Right lobe of liver (tissue), 4 donors: ENCODE results near the gene CALML5.

ENCODE experiments used
- CTCF ChIP-seq, 4 donors: fragments of 200-600 bp in 3 of 4; fragments of 450-650 bp in 1 of 4; IDR thresholded peaks; one replicate each; pipeline versions ENCODE4 v1.5.1 to v1.8.0; 2016 to 2022; ENCODE audit warnings: antibody characterized with exemption in 4 of 4, mild to moderate bottlenecking in 2 of 4
- POLR2A ChIP-seq: fragments of 450-650 bp; IDR thresholded peaks from one replicate; pipeline ENCODE4 v1.6.1; 2017; ENCODE audit warnings: antibody characterized with exemption, mild to moderate bottlenecking
- donor health status: DM: no; HTN: no; CAD: no.
- donor health status: DM: no; HTN: no; CAD: no.
- donor health status: DM: no; HTN: yes; CAD: no.

- no peak for TF ChIP-seq CTCF (IDR thresholded peaks at IDR 0.05)
- no peak for TF ChIP-seq POLR2A
Measured at GRCh38 chr10:5522913-5523560, 23.7 kb upstream of the CALML5 start.
